Measurements from ENCODE around the gene TAS2R39.

TAS2R39 gene

GRCh38 chr7:143216151-143216550 lies 32.9 kb downstream of the TAS2R39 start:
- DNase-seq (ENCODE audit: low read depth in 2 of 2), result no peak

DNA sequence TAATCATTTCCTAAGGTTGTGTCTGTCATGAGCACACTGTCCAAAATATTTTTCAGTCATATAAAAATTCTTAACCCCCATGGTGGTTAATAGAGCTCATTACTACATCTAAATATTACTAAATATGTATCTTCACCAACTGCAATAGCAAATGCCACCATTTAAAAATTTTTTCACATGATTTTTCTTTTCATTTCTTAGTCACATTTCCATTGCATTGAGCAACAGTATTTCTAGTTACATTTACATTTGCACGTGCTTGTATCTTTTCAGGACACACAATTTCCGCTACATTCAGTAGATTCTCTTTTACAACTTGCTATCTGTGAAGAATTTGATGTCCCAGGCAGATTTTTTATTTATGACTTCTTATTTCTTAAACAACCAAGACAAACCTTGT lies 33.5 kb downstream of the TAS2R39 start:
- DNase-seq (ENCODE audit: low read depth in 2 of 2), result no peak

DNA sequence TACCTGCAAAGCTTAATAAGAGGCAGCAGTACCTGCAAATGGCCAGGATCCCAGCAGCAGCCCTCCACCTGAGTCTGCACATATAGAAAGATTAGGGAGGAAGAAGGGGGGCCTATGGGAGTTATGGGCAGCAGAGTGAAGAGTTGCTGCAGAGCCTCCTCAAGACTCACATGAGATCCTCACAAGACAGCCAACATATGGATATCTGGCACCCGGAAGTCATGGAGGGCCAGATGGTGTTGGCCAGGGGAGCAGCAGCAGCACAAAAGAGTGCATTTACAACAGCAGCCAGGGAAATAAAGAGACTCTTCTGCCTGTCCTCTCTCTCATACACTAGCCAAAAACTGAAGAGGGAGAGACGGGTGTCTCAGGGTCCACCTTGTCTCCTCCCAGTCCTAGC lies 34.6 kb downstream of the TAS2R39 start:
- no peak for DNase-seq (ENCODE audit: low read depth in 2 of 2)

GRCh38 chr7:143221286-143221685 lies 38.1 kb downstream of the TAS2R39 start:
- DNase-seq (ENCODE audit: low read depth in 2 of 2), result no peak

- no peak for DNase-seq (ENCODE audit: low read depth in 2 of 2)
These were observed 38.5 kb downstream of the TAS2R39 start, which contains the start of gene TAS2R40 for GRCh38 chr7:143221737-143222136. Gene TAS2R40, plus strand, starts transcription at chr7:143222037. Its CDS starts 42 bp downstream, at chr7:143222079.

DNA sequence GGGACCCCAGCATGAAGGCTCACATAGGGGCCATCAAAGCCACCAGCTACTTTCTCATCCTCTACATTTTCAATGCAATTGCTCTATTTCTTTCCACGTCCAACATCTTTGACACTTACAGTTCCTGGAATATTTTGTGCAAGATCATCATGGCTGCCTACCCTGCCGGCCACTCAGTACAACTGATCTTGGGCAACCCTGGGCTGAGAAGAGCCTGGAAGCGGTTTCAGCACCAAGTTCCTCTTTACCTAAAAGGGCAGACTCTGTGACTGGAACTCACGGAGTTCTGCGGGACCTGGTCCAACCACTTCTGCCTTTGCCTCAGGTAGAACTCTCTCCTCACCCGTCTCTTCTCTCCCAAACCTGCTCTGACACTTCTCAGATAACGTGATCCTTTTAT lies 39.6 kb downstream of the TAS2R39 start:
- DNase-seq (ENCODE audit: low read depth in 2 of 2), result no peak

DNA sequence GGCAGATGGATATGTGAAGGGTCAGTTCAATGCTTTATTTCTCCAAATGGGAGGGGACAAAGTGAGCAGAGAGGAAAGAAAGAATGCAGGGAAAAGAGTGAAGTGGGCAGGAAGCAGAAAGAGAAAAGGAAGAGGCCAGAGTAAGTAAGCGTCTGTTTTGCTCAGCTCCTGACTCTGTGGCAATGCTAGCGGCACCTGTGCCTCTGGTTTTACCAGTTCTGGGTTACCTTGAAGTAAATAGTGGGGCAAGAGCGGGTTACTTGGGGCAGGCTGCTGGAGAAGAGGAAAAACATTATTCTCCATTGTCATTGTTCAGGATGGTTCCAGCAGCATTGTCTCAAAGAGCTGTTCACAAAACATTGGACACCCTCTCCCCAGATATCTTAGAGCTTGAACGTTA lies 40.6 kb downstream of the TAS2R39 start:
- DNase-seq (ENCODE audit: low read depth in 2 of 2), result no peak

- no peak for DNase-seq (ENCODE audit: low read depth in 2 of 2)
These were observed 41.8 kb downstream of the TAS2R39 start for GRCh38 chr7:143225047-143225446.

GRCh38 chr7:143227806-143228205 lies 44.6 kb downstream of the TAS2R39 start:
- DNase-seq (ENCODE audit: low read depth in 2 of 2), result no peak

GRCh38 chr7:143229054-143229790 lies 46.0 kb downstream of the TAS2R39 start:
- DNase-seq (ENCODE audit: low read depth in 2 of 2), result no peak

GRCh38 chr7:143230602-143231457 lies 47.6 kb downstream of the TAS2R39 start:
- DNase-seq (ENCODE audit: low read depth in 2 of 2), result no peak
